Measurements from ENCODE around the gene PRKCZ.
A peak's percentile ranks its signal among the peaks of the same experiment; 100 is the strongest.

The PRKCZ gene

GRCh38 chr1:2201062-2201461 lies 150.9 kb downstream of the PRKCZ start:
- peaks cover 4% of the 10 kb centered on the region; the same call in 1 of the 2 replicates for H3K27me3 ChIP-seq (ENCODE audit: control insufficient read depth, insufficient read depth, low read length)
- H3K27ac ChIP-seq (ENCODE audit: low read depth, low read length), result no peak overlapping the region

GRCh38 chr1:2202008-2202575 lies 151.9 kb downstream of the PRKCZ start:
- no peak overlapping the region for H3K4me3 ChIP-seq (ENCODE audit: low read depth, low read length)
- H3K27ac ChIP-seq (ENCODE audit: low read depth, low read length), result no peak overlapping the region
- H3K9me3 ChIP-seq (ENCODE audit: control insufficient read depth, insufficient read depth, low read length), result no peaks in the 10 kb centered on the region
- no peak overlapping the region for H3K9ac ChIP-seq (ENCODE audit: low read depth, low read length)
- no peaks in the 10 kb centered on the region for H3K36me3 ChIP-seq (ENCODE audit: control insufficient read depth, insufficient read depth, low read length)
- H3K27me3 ChIP-seq (ENCODE audit: control insufficient read depth, insufficient read depth, low read length), result peaks cover 7% of the 10 kb centered on the region; the same call in 1 of the 2 replicates
- peaks cover 10% of the 10 kb centered on the region; the same call in 1 of the 2 replicates for H3K4me1 ChIP-seq (ENCODE audit: control insufficient read depth, insufficient read depth, low read length)

More at GRCh38 chr1:2201062-2201461, 150.9 kb downstream of the PRKCZ start:
- Histone ChIP-seq H3K4me3 (ENCODE audit: low read depth, low read length) (no peak overlapping the region), H3K36me3 (ENCODE audit: control insufficient read depth, insufficient read depth, low read length) (no peaks in the 10 kb centered on the region), H3K9ac (ENCODE audit: low read depth, low read length) (no peak overlapping the region), H3K9me3 (ENCODE audit: control insufficient read depth, insufficient read depth, low read length) (no peaks in the 10 kb centered on the region), H3K4me1 (ENCODE audit: control insufficient read depth, insufficient read depth, low read length) (peaks cover 10% of the 10 kb centered on the region; the same call in 1 of the 2 replicates)

- Histone ChIP-seq H3K36me3 (ENCODE audit: control insufficient read depth, insufficient read depth, low read length) (no peaks in the 10 kb centered on the region), H3K4me3 (ENCODE audit: low read depth, low read length) (no peak overlapping the region), H3K9me3 (ENCODE audit: control insufficient read depth, insufficient read depth, low read length) (no peaks in the 10 kb centered on the region), H3K27ac (ENCODE audit: low read depth, low read length) (no peak overlapping the region), H3K27me3 (ENCODE audit: control insufficient read depth, insufficient read depth, low read length) (peaks cover 7% of the 10 kb centered on the region; the same call in 1 of the 2 replicates), H3K9ac (ENCODE audit: low read depth, low read length) (no peak overlapping the region), H3K4me1 (ENCODE audit: control insufficient read depth, insufficient read depth, low read length) (peaks cover 10% of the 10 kb centered on the region; the same call in 1 of the 2 replicates)
Observed at GRCh38 chr1:2202843-2203601, 152.8 kb downstream of the PRKCZ start.

- no peak overlapping the region for H3K9ac ChIP-seq (ENCODE audit: low read depth, low read length)
- peak overlapping the region; percentile 73 for H3K27ac ChIP-seq (ENCODE audit: low read depth, low read length)
- H3K9me3 ChIP-seq (ENCODE audit: control insufficient read depth, insufficient read depth, low read length), result no peaks in the 10 kb centered on the region
- peaks cover 7% of the 10 kb centered on the region; the same call in 1 of the 2 replicates for H3K27me3 ChIP-seq (ENCODE audit: control insufficient read depth, insufficient read depth, low read length)
- H3K4me3 ChIP-seq (ENCODE audit: low read depth, low read length), result peak overlapping the region; percentile 72
- H3K36me3 ChIP-seq (ENCODE audit: control insufficient read depth, insufficient read depth, low read length), result no peaks in the 10 kb centered on the region
- H3K4me1 ChIP-seq (ENCODE audit: control insufficient read depth, insufficient read depth, low read length), result peaks cover 9% of the 10 kb centered on the region; the same call in 1 of the 2 replicates
Observed at GRCh38 chr1:2203671-2204414, 153.6 kb downstream of the PRKCZ start.

GRCh38 chr1:2204415-2205190 lies 154.4 kb downstream of the PRKCZ start:
- peaks cover 6% of the 10 kb centered on the region; the same call in 1 of the 2 replicates for H3K4me1 ChIP-seq (ENCODE audit: control insufficient read depth, insufficient read depth, low read length)
- H3K9ac ChIP-seq (ENCODE audit: low read depth, low read length), result peak overlapping the region; percentile 54
- no peaks in the 10 kb centered on the region for H3K9me3 ChIP-seq (ENCODE audit: control insufficient read depth, insufficient read depth, low read length)
- H3K27ac ChIP-seq (ENCODE audit: low read depth, low read length), result peak overlapping the region; percentile 73
- H3K4me3 ChIP-seq (ENCODE audit: low read depth, low read length), result peak overlapping the region; percentile 72
- no peaks in the 10 kb centered on the region for H3K36me3 ChIP-seq (ENCODE audit: control insufficient read depth, insufficient read depth, low read length)
- peaks cover 7% of the 10 kb centered on the region; the same call in 1 of the 2 replicates for H3K27me3 ChIP-seq (ENCODE audit: control insufficient read depth, insufficient read depth, low read length)

GRCh38 chr1:2205191-2205952 lies 155.2 kb downstream of the PRKCZ start:
- Histone ChIP-seq H3K9me3 (ENCODE audit: control insufficient read depth, insufficient read depth, low read length) (no peaks in the 10 kb centered on the region), H3K4me3 (ENCODE audit: low read depth, low read length) (peak overlapping the region; percentile 64), H3K4me1 (ENCODE audit: control insufficient read depth, insufficient read depth, low read length) (peaks cover 6% of the 10 kb centered on the region; the same call in 1 of the 2 replicates), H3K36me3 (ENCODE audit: control insufficient read depth, insufficient read depth, low read length) (no peaks in the 10 kb centered on the region), H3K9ac (ENCODE audit: low read depth, low read length) (no peak overlapping the region), H3K27me3 (ENCODE audit: control insufficient read depth, insufficient read depth, low read length) (peaks cover 7% of the 10 kb centered on the region; the same call in 1 of the 2 replicates), H3K27ac (ENCODE audit: low read depth, low read length) (no peak overlapping the region)

- Histone ChIP-seq H3K9me3 (ENCODE audit: control insufficient read depth, insufficient read depth, low read length) (no peaks in the 10 kb centered on the region), H3K9ac (ENCODE audit: low read depth, low read length) (no peak overlapping the region), H3K27me3 (ENCODE audit: control insufficient read depth, insufficient read depth, low read length) (peaks cover 7% of the 10 kb centered on the region; the same call in 1 of the 2 replicates), H3K4me3 (ENCODE audit: low read depth, low read length) (no peak overlapping the region), H3K4me1 (ENCODE audit: control insufficient read depth, insufficient read depth, low read length) (peaks cover 6% of the 10 kb centered on the region; the same call in 1 of the 2 replicates), H3K27ac (ENCODE audit: low read depth, low read length) (no peak overlapping the region), H3K36me3 (ENCODE audit: control insufficient read depth, insufficient read depth, low read length) (no peaks in the 10 kb centered on the region)
Observed at GRCh38 chr1:2206813-2207487, 156.7 kb downstream of the PRKCZ start.

GRCh38 chr1:2208309-2209239 lies 158.4 kb downstream of the PRKCZ start:
- peaks cover 7% of the 10 kb centered on the region; the same call in 1 of the 2 replicates for H3K27me3 ChIP-seq (ENCODE audit: control insufficient read depth, insufficient read depth, low read length)
- H3K27ac ChIP-seq (ENCODE audit: low read depth, low read length), result no peak overlapping the region
- H3K9ac ChIP-seq (ENCODE audit: low read depth, low read length), result no peak overlapping the region
- no peaks in the 10 kb centered on the region for H3K9me3 ChIP-seq (ENCODE audit: control insufficient read depth, insufficient read depth, low read length)
- H3K4me1 ChIP-seq (ENCODE audit: control insufficient read depth, insufficient read depth, low read length), result peaks cover 17% of the 10 kb centered on the region
- H3K4me3 ChIP-seq (ENCODE audit: low read depth, low read length), result no peak overlapping the region
- H3K36me3 ChIP-seq (ENCODE audit: control insufficient read depth, insufficient read depth, low read length), result no peaks in the 10 kb centered on the region
